ENCODE results near the gene AK8. TPM values are rescaled to one million over a fixed set of nuclear protein-coding genes. Genes with fewer than 3 reads are reported as not detected.

Gene AK8
- total and polyA plus RNA-seq, 2 of the 4 experiments (the other 2 are of a cell fraction): under 0.01 to 0.09 TPM

GRCh38 chr9:132806306-132806705, 71.8 kb downstream of the AK8 start:
- no peak overlapping the region for H3K56ac ChIP-seq (ENCODE audit: extremely low read depth, insufficient read depth, low read length)
- H3K9me1 ChIP-seq (ENCODE audit: insufficient read depth, low read length): no peaks in the 10 kb centered on the region
- no peaks in the 10 kb centered on the region for H3K36me3 ChIP-seq (ENCODE audit: control insufficient read depth, insufficient read depth, low read length)
- ATAC-seq (ENCODE audit: low read depth): no peak
- H2BK120ac ChIP-seq (ENCODE audit: low read depth, low read length): no peak overlapping the region
- peaks cover 65% of the 10 kb centered on the region for H3K27me3 ChIP-seq (ENCODE audit: control insufficient read depth, insufficient read depth, low read length)
- no peak overlapping the region for H4K91ac ChIP-seq (ENCODE audit: insufficient read depth, low read depth, low read length)
- no peak overlapping the region for H2BK5ac ChIP-seq (ENCODE audit: low read depth, low read length, poor library complexity, severe bottlenecking)
- no peaks in the 10 kb centered on the region for H3K9me3 ChIP-seq (ENCODE audit: control insufficient read depth, insufficient read depth, low read length)
- dilution Hi-C loops (cut with HindIII; ENCODE audit: low sequenced_read_pairs, unreplicated experiment): no loop called here
- ChIA-PET CTCF (no interaction called here), POLR2A (ENCODE audit: unreplicated experiment) (interaction anchor here (0.5 kb wide), 1 partner anchor 39 kb away, joined by 5 read pairs; no protein-coding TSS in a partner anchor)
- H4K5ac ChIP-seq (ENCODE audit: low read depth, low read length): no peak overlapping the region
- H3K4ac ChIP-seq (ENCODE audit: low read depth, low read length): no peak overlapping the region
- H3K4me2 ChIP-seq (ENCODE audit: low read depth, low read length): no peak overlapping the region
- H3K9ac ChIP-seq (ENCODE audit: low read depth, low read length): no peak overlapping the region
- H2AK5ac ChIP-seq (ENCODE audit: low read depth, low read length): no peak overlapping the region
- no peak overlapping the region for H2BK15ac ChIP-seq (ENCODE audit: low read depth, low read length)
- H2AK9ac ChIP-seq (replicated peaks; ENCODE audit: low read depth, low read length, poor library complexity): no peak overlapping the region
- in situ Hi-C loops (cut with MboI; ENCODE audit: low sequenced_read_pairs): no loop called here
- no peak overlapping the region for H3K4me3 ChIP-seq (ENCODE audit: insufficient read depth, low read depth, low read length)
- DNase-seq: no peak
- no peaks in the 10 kb centered on the region for H3K4me1 ChIP-seq (ENCODE audit: control insufficient read depth, insufficient read depth, low read length)
- H3K27ac ChIP-seq (ENCODE audit: insufficient read depth, low read length): no peak overlapping the region
- intact Hi-C loops (cut with micrococcal nuclease): no loop called here
- H3K18ac ChIP-seq (ENCODE audit: low read depth, low read length): no peak overlapping the region
- no peak overlapping the region for H3K14ac ChIP-seq (replicated peaks; ENCODE audit: low read depth, low read length)
- TF ChIP-seq RCOR1 (IDR thresholded peaks at IDR 0.05; ENCODE audit: insufficient replicate concordance, low read length) (no peak), RAD21 (IDR thresholded peaks at IDR 0.05; ENCODE audit: low read length) (no peak), MAFK (IDR thresholded peaks at IDR 0.05; ENCODE audit: low read depth, low read length) (no peak), MXI1 (IDR thresholded peaks at IDR 0.05; ENCODE audit: borderline replicate concordance, low read depth, low read length) (no peak), BHLHE40 (IDR thresholded peaks at IDR 0.05; ENCODE audit: low read depth, low read length) (no peak), USF2 (IDR thresholded peaks at IDR 0.05; ENCODE audit: low read depth, low read length) (no peak), POLR2A (IDR thresholded peaks at IDR 0.05; ENCODE audit: low read depth, low read length) (no peak), ELK1 (IDR thresholded peaks at IDR 0.05; ENCODE audit: borderline replicate concordance, low read depth, low read length) (no peak), NFE2L2 (IDR thresholded peaks at IDR 0.05; ENCODE audit: low read depth, low read length) (no peak), MAZ (IDR thresholded peaks at IDR 0.05; ENCODE audit: borderline replicate concordance, low read depth, low read length) (no peak), CHD1 (IDR thresholded peaks at IDR 0.05; ENCODE audit: low read depth, low read length) (no peak), CEBPB (IDR thresholded peaks at IDR 0.05; ENCODE audit: low read depth, low read length) (no peak), SMC3 (IDR thresholded peaks at IDR 0.05; ENCODE audit: low read depth, low read length) (no peak), RFX5 (IDR thresholded peaks at IDR 0.05; ENCODE audit: low read depth, low read length) (no peak), FOS (IDR thresholded peaks at IDR 0.05; ENCODE audit: low read depth, low read length) (no peak), CTCF (conservative IDR thresholded peaks at IDR 0.05; ENCODE audit: low read depth, low read length) (no peak)
- no TSS peak for BruUV-seq (replicated peaks)
- WGBS, 2 experiments (ENCODE audit: extremely low coverage in 2 of 2, insufficient read length in 1 of 2): no CpG with 5 or more reads among the region's 9 CpGs
- no peak overlapping the region for H3K23ac ChIP-seq (ENCODE audit: low read depth, low read length)
- no peak overlapping the region for H2AFZ ChIP-seq (replicated peaks; ENCODE audit: low read length, poor library complexity)
- H4K8ac ChIP-seq (ENCODE audit: low read depth in 2 of 2, low read length in 2 of 2): no peak overlapping the region
- H2BK20ac ChIP-seq (ENCODE audit: low read depth, low read length): no peak overlapping the region
- no peaks in the 10 kb centered on the region for H4K20me1 ChIP-seq (ENCODE audit: insufficient read depth, low read length)
- H3K79me1 ChIP-seq (ENCODE audit: low read depth in 1 of 2, low read length in 2 of 2): no peaks in the 10 kb centered on the region

All from IMR-90 (cell line).